ENCODE data around the gene IER5. TPM values are rescaled to one million over a fixed set of nuclear protein-coding genes. Genes with fewer than 3 reads are reported as not detected.

Gene IER5
- total and polyA plus RNA-seq, 9 of the 15 experiments (the other 6 are each of a cell fraction or from before 2014, with no cell fraction given) = 2.4 to 32.1 (median 12.0) TPM

DNA sequence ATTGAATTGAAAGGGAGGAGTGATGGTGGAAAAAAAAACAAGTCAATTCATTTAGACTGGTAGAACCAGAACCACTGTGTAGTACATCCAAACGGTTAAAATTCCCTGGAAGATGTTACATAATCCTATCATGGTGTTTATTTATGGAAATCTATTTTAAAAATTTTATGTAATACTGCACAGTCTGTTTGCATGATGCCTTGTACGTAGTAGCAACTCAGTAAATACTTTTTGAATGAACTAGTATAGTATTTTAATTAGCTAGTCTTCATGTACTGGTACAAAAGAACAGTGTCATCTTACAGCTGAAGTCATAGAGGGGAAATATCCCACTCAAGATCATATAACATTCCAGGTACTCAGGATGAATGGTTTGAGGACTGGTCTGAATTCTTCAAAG is 27.0 kb upstream of the IER5 start:
- Histone ChIP-seq H4K20me1 (replicated peaks; ENCODE audit: control insufficient read depth, insufficient read depth, low read length) (no peaks in the 10 kb centered on the region), H3K9me1 (ENCODE audit: control insufficient read depth, insufficient read depth, low read length) (no peaks in the 10 kb centered on the region), H3K79me2 (ENCODE audit: control insufficient read depth, insufficient read depth, low read length) (no peaks in the 10 kb centered on the region), H3K36me3 (ENCODE audit: control insufficient read depth, insufficient read depth, low read length) (no peaks in the 10 kb centered on the region), H2AFZ (ENCODE audit: low read depth, low read length) (no peak overlapping the region), H3K27me3 (ENCODE audit: control insufficient read depth in 2 of 2, insufficient read depth in 2 of 2, low read length in 2 of 2) (peaks cover 0 to 12% of the 10 kb centered on the region in 2 experiments; a peak in 1 of 5 replicates), H3K9me3 (replicated peaks; ENCODE audit: control insufficient read depth, insufficient read depth, low read depth, low read length) (no peaks in the 10 kb centered on the region), H3K27ac (ENCODE audit: extremely low read depth, low read depth, low read length) (no peak overlapping the region), H3K4me2 (ENCODE audit: insufficient read depth, low read length) (no peak overlapping the region), H3K4me3 (no peak overlapping the region), H3K9ac (ENCODE audit: insufficient read depth in 1 of 2, low read depth in 2 of 2, low read length in 2 of 2) (no peak overlapping the region), H3K4me1 (replicated peaks in 1 of 2; ENCODE audit: control insufficient read depth in 2 of 2, insufficient read depth in 2 of 2, low read length in 2 of 2) (peaks cover 5 to 7% of the 10 kb centered on the region in 2 experiments; a peak in 3 of 5 replicates)
- ChIA-PET POLR2A (interaction anchor here (1.0 to 1.7 kb wide), 6 partner anchors 11 to 80 kb away, joined by 3 to 5 read pairs (median 3); no protein-coding TSS in a partner anchor), CTCF (ENCODE audit: low intra/inter-chr PET ratio) (no interaction called here)
- in situ Hi-C loops (cut with MboI) (no loop called here), intact Hi-C loops (cut with micrococcal nuclease) (no loop called here)
- WGBS (ENCODE audit: insufficient coverage, low coverage, missing lambda C conversion rate) = 6% methylated on average over 2 of the region's 2 CpGs
- ATAC-seq = no peak
- no TSS peak for BruUV-seq (replicated peaks)
- FAIRE-seq = no peak
- DNase-seq (ENCODE audit: extremely low read depth in 1 of 4, low spot score in 3 of 4) = no peak
- TF ChIP-seq, protein P1, sequence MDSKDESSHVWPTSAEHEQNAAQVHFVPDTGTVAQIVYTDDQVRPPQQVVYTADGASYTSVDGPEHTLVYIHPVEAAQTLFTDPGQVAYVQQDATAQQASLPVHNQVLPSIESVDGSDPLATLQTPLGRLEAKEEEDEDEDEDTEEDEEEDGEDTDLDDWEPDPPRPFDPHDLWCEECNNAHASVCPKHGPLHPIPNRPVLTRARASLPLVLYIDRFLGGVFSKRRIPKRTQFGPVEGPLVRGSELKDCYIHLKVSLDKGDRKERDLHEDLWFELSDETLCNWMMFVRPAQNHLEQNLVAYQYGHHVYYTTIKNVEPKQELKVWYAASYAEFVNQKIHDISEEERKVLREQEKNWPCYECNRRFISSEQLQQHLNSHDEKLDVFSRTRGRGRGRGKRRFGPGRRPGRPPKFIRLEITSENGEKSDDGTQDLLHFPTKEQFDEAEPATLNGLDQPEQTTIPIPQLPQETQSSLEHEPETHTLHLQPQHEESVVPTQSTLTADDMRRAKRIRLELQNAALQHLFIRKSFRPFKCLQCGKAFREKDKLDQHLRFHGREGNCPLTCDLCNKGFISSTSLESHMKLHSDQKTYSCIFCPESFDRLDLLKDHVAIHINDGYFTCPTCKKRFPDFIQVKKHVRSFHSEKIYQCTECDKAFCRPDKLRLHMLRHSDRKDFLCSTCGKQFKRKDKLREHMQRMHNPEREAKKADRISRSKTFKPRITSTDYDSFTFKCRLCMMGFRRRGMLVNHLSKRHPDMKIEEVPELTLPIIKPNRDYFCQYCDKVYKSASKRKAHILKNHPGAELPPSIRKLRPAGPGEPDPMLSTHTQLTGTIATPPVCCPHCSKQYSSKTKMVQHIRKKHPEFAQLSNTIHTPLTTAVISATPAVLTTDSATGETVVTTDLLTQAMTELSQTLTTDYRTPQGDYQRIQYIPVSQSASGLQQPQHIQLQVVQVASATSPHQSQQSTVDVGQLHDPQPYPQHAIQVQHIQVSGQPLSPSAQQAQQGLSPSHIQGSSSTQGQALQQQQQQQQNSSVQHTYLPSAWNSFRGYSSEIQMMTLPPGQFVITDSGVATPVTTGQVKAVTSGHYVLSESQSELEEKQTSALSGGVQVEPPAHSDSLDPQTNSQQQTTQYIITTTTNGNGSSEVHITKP (IDR thresholded peaks at IDR 0.05; ENCODE audit: partially characterized antibody) = no peak
- TF ChIP-seq, protein P2, sequence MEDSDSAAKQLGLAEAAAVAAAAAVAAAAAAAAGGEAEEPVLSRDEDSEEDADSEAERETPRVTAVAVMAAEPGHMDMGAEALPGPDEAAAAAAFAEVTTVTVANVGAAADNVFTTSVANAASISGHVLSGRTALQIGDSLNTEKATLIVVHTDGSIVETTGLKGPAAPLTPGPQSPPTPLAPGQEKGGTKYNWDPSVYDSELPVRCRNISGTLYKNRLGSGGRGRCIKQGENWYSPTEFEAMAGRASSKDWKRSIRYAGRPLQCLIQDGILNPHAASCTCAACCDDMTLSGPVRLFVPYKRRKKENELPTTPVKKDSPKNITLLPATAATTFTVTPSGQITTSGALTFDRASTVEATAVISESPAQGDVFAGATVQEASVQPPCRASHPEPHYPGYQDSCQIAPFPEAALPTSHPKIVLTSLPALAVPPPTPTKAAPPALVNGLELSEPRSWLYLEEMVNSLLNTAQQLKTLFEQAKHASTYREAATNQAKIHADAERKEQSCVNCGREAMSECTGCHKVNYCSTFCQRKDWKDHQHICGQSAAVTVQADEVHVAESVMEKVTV (CRISPR knock-in tag; IDR thresholded peaks at IDR 0.05) = no peak
- TF ChIP-seq GABPA (tag; conservative IDR thresholded peaks at IDR 0.05; ENCODE audit: low read depth) = no peak
- TF ChIP-seq TRIM28 (IDR thresholded peaks at IDR 0.05) = no peak
- TF ChIP-seq BRD4 (IDR thresholded peaks at IDR 0.05) = no peak
- TF ChIP-seq FOXP1 (CRISPR knock-in tag; IDR thresholded peaks at IDR 0.05) = no peak
- TF ChIP-seq, protein P3, sequence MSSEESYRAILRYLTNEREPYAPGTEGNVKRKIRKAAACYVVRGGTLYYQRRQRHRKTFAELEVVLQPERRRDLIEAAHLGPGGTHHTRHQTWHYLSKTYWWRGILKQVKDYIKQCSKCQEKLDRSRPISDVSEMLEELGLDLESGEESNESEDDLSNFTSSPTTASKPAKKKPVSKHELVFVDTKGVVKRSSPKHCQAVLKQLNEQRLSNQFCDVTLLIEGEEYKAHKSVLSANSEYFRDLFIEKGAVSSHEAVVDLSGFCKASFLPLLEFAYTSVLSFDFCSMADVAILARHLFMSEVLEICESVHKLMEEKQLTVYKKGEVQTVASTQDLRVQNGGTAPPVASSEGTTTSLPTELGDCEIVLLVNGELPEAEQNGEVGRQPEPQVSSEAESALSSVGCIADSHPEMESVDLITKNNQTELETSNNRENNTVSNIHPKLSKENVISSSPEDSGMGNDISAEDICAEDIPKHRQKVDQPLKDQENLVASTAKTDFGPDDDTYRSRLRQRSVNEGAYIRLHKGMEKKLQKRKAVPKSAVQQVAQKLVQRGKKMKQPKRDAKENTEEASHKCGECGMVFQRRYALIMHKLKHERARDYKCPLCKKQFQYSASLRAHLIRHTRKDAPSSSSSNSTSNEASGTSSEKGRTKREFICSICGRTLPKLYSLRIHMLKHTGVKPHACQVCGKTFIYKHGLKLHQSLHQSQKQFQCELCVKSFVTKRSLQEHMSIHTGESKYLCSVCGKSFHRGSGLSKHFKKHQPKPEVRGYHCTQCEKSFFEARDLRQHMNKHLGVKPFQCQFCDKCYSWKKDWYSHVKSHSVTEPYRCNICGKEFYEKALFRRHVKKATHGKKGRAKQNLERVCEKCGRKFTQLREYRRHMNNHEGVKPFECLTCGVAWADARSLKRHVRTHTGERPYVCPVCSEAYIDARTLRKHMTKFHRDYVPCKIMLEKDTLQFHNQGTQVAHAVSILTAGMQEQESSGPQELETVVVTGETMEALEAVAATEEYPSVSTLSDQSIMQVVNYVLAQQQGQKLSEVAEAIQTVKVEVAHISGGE (CRISPR knock-in tag; IDR thresholded peaks at IDR 0.05) = no peak
- TF ChIP-seq ZNF165 (CRISPR knock-in tag; IDR thresholded peaks at IDR 0.05; ENCODE audit: borderline replicate concordance) = no peak
- TF ChIP-seq MTA1 (IDR thresholded peaks at IDR 0.05; ENCODE audit: borderline replicate concordance) = no peak
- TF ChIP-seq, protein P4, sequence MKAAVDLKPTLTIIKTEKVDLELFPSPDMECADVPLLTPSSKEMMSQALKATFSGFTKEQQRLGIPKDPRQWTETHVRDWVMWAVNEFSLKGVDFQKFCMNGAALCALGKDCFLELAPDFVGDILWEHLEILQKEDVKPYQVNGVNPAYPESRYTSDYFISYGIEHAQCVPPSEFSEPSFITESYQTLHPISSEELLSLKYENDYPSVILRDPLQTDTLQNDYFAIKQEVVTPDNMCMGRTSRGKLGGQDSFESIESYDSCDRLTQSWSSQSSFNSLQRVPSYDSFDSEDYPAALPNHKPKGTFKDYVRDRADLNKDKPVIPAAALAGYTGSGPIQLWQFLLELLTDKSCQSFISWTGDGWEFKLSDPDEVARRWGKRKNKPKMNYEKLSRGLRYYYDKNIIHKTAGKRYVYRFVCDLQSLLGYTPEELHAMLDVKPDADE (conservative IDR thresholded peaks at IDR 0.05; ENCODE audit: control insufficient read depth, low read depth, low read length) = no peak
